Mesenteric fat pad (tissue), 1 donor: ENCODE measurements around the gene DZANK1. TPM values are rescaled to one million over a fixed set of nuclear protein-coding genes. Genes with fewer than 3 reads are reported as not detected.
"Not testable (repeated sequence)": the region's sequence is repeated elsewhere in the genome, so short reads cannot be mapped to it uniquely, and the experiment has no call there.

Experiments
- DNase-seq: peaks from one replicate; pipeline ENCODE4 v3.0.0-alpha.2; 2020; ENCODE audit warnings: low spot score
- microRNA-seq: library from miRNA; unstranded; fragments of <30 nt; microRNA quantifications from one replicate; pipeline ENCODE4 v1.2.0, GENCODE V29; 2020; ENCODE audit warnings: borderline number of aligned reads
- total RNA-seq: library from RNA; stranded (reverse); fragmentation: NEBNext Ultra II Directional; extraction: Animal tissue kit (Norgen Biotek cat#: 25700); gene quantifications from one replicate; pipeline ENCODE4 v1.2.1, GENCODE V29; 2021
- donor health status: DM: yes; HTN: yes; CAD: no.

DZANK1 gene
- total RNA-seq, 1 donor from 2014 or later: 1.3 TPM

DNA sequence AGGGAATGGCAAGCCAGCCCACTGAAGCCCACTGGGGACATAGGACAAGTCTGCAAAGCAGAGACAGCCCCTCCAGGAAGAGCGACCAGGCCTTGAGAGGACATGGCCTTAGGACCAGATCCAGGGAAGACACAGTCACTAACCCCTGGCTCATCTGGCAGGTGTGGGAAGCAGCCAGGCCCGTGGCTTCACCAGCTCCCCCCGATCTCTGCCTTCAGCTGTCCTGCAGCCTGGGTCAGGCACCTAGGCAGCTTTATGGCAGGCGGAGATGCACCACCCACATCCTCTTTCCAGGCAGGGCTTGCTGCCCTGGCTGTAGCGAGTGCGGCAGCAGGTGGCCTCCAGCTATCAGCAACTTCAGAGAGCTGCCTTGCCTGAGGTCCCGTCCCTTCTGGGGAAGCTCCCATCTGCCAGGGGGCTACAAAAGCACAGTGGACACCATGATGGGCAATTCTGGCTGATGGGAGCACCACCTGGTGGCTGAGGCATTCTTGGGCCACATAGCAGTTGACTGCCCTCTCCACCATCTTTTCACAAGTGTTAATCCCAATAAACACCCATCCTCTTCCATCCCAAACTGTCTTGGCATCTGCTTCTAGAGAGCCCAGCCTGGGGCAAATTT lies 85.8 kb downstream of the DZANK1 start:
- no peak for DNase-seq

DNA sequence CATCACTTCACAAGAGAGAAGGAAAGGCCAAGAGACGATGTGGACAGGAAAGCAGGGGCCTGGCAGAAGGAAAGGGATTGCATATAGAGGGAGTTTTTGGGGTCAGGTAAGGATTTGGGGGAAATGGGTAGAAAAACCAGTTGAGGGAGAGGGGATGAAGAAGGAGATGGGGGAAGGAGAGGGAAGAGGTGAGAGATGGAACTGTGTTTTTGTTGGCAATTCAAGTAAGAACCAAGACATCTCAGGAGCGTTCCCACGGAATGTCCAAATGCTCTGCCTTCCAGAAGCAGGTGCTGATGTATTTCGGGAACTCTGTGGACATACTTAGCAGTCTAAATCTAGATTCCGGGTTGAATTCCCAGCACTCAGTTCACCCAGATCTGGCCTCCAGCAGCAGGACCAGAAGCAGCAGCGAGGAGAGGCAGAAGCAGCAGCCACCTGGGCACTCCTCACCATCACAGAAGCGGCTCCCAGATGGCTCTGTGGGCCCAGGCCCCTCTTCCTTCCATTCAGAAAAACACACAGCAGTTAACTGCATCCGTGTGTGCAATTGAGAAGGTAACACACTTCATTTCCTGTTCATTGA lies 88.8 kb downstream of the DZANK1 start:
- DNase-seq: no peak

- DNase-seq: not testable (repeated sequence)
Measured at GRCh38 chr20:18375551-18375950, 91.3 kb downstream of the DZANK1 start.

GRCh38 chr20:18372296-18372695 lies 94.5 kb downstream of the DZANK1 start:
- DNase-seq: no peak

DNA sequence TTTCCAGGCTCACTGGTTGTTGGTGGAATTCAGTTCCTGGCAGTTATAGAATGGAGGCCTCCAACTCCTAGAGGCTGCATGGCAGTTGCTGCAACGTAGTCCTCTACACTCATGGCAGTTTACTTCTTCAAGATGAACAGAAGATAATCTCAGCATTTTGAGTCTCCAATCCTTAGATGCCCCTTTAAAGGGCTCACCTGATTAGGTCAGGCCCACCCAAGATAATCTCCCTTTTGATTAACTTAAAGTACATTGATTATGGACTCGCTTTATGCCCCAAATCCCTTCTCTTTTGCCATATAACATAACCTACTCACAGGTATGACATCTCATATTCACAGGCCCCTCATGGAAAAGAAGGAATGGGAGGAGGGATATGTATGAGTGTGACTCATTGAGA lies 102.1 kb downstream of the DZANK1 start:
- DNase-seq: no peak

- no peak for DNase-seq
Measured at GRCh38 chr20:18363708-18364107, 103.1 kb downstream of the DZANK1 start.

GRCh38 chr20:18362916-18363315 lies 103.9 kb downstream of the DZANK1 start:
- DNase-seq: no peak

DNA sequence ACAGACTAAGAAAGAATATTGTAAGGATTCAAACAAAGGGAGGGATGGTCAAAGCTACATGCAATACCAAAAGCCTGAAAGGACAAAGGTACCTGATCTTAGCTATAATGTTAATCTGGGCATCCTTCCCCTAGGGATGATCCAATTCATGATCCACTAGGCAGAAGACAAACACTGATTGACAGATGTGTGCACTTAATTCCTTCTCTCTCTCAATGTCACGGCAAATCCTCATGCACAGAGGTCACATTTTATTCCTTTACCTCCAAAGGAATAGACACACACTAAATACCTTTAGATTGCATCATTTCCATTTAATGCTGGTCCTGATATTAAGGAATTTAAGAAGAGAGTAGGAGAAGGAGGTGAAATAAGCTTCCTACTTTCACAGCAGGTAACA lies 105.2 kb downstream of the DZANK1 start:
- DNase-seq: no peak

- DNase-seq: no peak
Measured at GRCh38 chr20:18360635-18361034, 106.2 kb downstream of the DZANK1 start.

DNA sequence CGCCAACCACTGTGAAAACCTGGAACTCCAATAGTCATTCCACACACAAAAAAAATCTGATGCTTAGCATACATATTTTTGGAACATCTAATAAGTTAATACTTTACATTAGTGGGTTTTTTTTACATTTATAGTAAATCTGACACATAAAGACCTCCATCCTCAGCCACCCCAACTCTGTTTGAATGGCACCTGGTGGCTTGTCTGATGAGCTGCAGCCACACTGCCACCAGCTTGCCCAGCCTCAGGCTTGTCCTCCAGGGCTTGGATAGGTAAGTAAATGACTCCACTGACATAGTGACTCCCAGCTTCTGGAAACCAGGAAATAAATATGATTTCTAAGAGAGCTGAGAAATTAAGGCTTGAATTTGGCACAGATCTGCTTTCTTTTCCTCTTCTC lies 107.0 kb downstream of the DZANK1 start:
- DNase-seq: no peak

GRCh38 chr20:18349749-18350148 lies 117.1 kb downstream of the DZANK1 start:
- not testable (repeated sequence) for DNase-seq

Small RNA genes lying within 50 kb of the gene (microRNA-seq; reads per million reads assigned to microRNA genes)
- not detected for gene MIR3192

Other genes starting within 250 kb of the DZANK1 start
- 12.4 TPM for gene ZNF133, start 178.5 kb downstream of the DZANK1 start, total RNA-seq
- 7.5 TPM for gene POLR3F, start 360 bp upstream of the DZANK1 start, total RNA-seq
- 16.9 TPM for gene RBBP9, start 30.2 kb upstream of the DZANK1 start, total RNA-seq
- gene SEC23B, start 40.9 kb upstream of the DZANK1 start, total RNA-seq: 43.6 TPM
- gene SMIM26, start 100.4 kb upstream of the DZANK1 start, total RNA-seq: 65.9 TPM
- 26.5 TPM for gene DTD1, start 121.0 kb upstream of the DZANK1 start, total RNA-seq